G401.6 (cell line): ENCODE data around the gene XPO6.

Experiments
- FAIRE-seq: peaks from 2 replicates; lab custom pipeline; 2012; peaks lifted over from hg19 to GRCh38; lab: Jason Lieb, UNC

The XPO6 gene

GRCh38 chr16:28210264-28210663, 1.5 kb downstream of the XPO6 start:
- no peak for FAIRE-seq

- no peak for FAIRE-seq
Observed at GRCh38 chr16:28208824-28209223, 2.9 kb downstream of the XPO6 start.

- FAIRE-seq = no peak
Observed at GRCh38 chr16:28208131-28208530, 3.6 kb downstream of the XPO6 start.

- no peak for FAIRE-seq
Observed at GRCh38 chr16:28207399-28207798, 4.4 kb downstream of the XPO6 start.

- FAIRE-seq = no peak
Observed at GRCh38 chr16:28205974-28206373, 5.8 kb downstream of the XPO6 start.

GRCh38 chr16:28205117-28205899, 6.5 kb downstream of the XPO6 start:
- no peak for FAIRE-seq

- no peak for FAIRE-seq
Observed at GRCh38 chr16:28204622-28205021, 7.1 kb downstream of the XPO6 start.

- FAIRE-seq = no peak
Observed at GRCh38 chr16:28204204-28204603, 7.6 kb downstream of the XPO6 start.

- no peak for FAIRE-seq
Observed at GRCh38 chr16:28202147-28202746, 9.5 kb downstream of the XPO6 start.

GRCh38 chr16:28200661-28201060, 11.1 kb downstream of the XPO6 start:
- FAIRE-seq = no peak

GRCh38 chr16:28196387-28196987, 15.3 kb downstream of the XPO6 start:
- FAIRE-seq = no peak

GRCh38 chr16:28195859-28196258, 15.9 kb downstream of the XPO6 start:
- FAIRE-seq = no peak

GRCh38 chr16:28193530-28194423, 18.0 kb downstream of the XPO6 start:
- peak; percentile 97 for FAIRE-seq

- FAIRE-seq = no peak
Observed at GRCh38 chr16:28192806-28193529, 18.8 kb downstream of the XPO6 start.

GRCh38 chr16:28191364-28191960, 20.3 kb downstream of the XPO6 start:
- no peak for FAIRE-seq

- FAIRE-seq = no peak
Observed at GRCh38 chr16:28189245-28189644, 22.5 kb downstream of the XPO6 start.

- no peak for FAIRE-seq
Observed at GRCh38 chr16:28188085-28188916, 23.5 kb downstream of the XPO6 start.

GRCh38 chr16:28187595-28188004, 24.2 kb downstream of the XPO6 start:
- no peak for FAIRE-seq

GRCh38 chr16:28186752-28187151, 25.0 kb downstream of the XPO6 start:
- FAIRE-seq = no peak

- FAIRE-seq = no peak
Observed at GRCh38 chr16:28185696-28186095, 26.1 kb downstream of the XPO6 start.

- no peak for FAIRE-seq
Observed at GRCh38 chr16:28184625-28185024, 27.1 kb downstream of the XPO6 start.
